Fibroblast of lung (primary cell): ENCODE data around the gene CRP. TPM values are rescaled to one million over a fixed set of nuclear protein-coding genes. Genes with fewer than 3 reads are reported as not detected.
"Not testable (repeated sequence)": the region's sequence is repeated elsewhere in the genome, so short reads cannot be mapped to it uniquely, and the experiment has no call there.

Source experiments
- DNase-seq, 2 donors: peaks; one replicate each; pipeline versions ENCODE4 v3.0.0 to v3.0.0-alpha.2; 2010; ENCODE audit warnings: low read depth in 2 of 2
- H2AFZ ChIP-seq: 2 replicates; pipeline ENCODE4 v1.5.1; 2012; ENCODE audit warnings: low read length, control low read depth, inconsistent platforms
- H3K27ac ChIP-seq: 2 replicates; pipeline ENCODE4 v1.5.1; 2011; ENCODE audit warnings: low read length, control low read depth; ENCODE audit not compliant: insufficient read depth
- H3K27me3 ChIP-seq: 2 replicates; pipeline ENCODE4 v1.5.1; 2011; ENCODE audit warnings: mild to moderate bottlenecking, low read length; ENCODE audit not compliant: control insufficient read depth, insufficient read depth
- H3K36me3 ChIP-seq: 2 replicates; pipeline ENCODE4 v1.5.1; 2011; ENCODE audit warnings: low read length; ENCODE audit not compliant: control insufficient read depth, insufficient read depth
- H3K4me1 ChIP-seq: 2 replicates; pipeline ENCODE4 v1.5.1; 2011; ENCODE audit warnings: low read length; ENCODE audit not compliant: control insufficient read depth, insufficient read depth; ENCODE audit errors: extremely low read depth
- H3K4me2 ChIP-seq: 2 replicates; pipeline ENCODE4 v1.5.1; 2011; ENCODE audit warnings: low read length, control low read depth; ENCODE audit not compliant: insufficient read depth; ENCODE audit errors: extremely low read depth
- H3K4me3 ChIP-seq, 4 experiments: fragments of 200-600 bp in 1 of 4; sonication (generic) in 1 of 4; replicated peaks in 1 of 4; 2 replicates each; pipeline ENCODE4 v1.5.1; 2011 to 2016; ENCODE audit warnings: low read length in 4 of 4, low read depth in 3 of 4, mild to moderate bottlenecking in 3 of 4, control low read depth in 2 of 4, inconsistent platforms in 1 of 4, mixed read lengths in 1 of 4; ENCODE audit not compliant: insufficient read depth in 1 of 4; ENCODE audit errors: control extremely low read depth in 1 of 4
- H3K79me2 ChIP-seq: 2 replicates; pipeline ENCODE4 v1.5.1; 2012; ENCODE audit warnings: mild to moderate bottlenecking, low read length, inconsistent platforms; ENCODE audit not compliant: control insufficient read depth, insufficient read depth
- H3K9ac ChIP-seq: 2 replicates; pipeline ENCODE4 v1.5.1; 2011; ENCODE audit warnings: mild to moderate bottlenecking, low read length, control low read depth; ENCODE audit not compliant: insufficient read depth
- H3K9me3 ChIP-seq: 2 replicates; pipeline ENCODE4 v1.5.1; 2012; ENCODE audit warnings: low read depth, low read length; ENCODE audit not compliant: control insufficient read depth, insufficient read depth
- H4K20me1 ChIP-seq: 2 replicates; pipeline ENCODE4 v1.5.1; 2011; ENCODE audit warnings: low read length; ENCODE audit not compliant: control insufficient read depth, insufficient read depth; ENCODE audit errors: extremely low read depth
- EZH2 ChIP-seq: IDR thresholded peaks from 2 replicates; pipeline ENCODE4 v1.5.1; 2012; ENCODE audit warnings: low read length, control low read depth, mild to moderate bottlenecking; ENCODE audit errors: missing control alignments
- polyA plus RNA-seq, 2 donors: library from polyadenylated mRNA; depleted of rRNA in 1 of 2; stranded (reverse) in 1 of 2; unstranded in 1 of 2; fragments of >200 nt; gene quantifications; 2 replicates each; pipeline ENCODE4 v1.2.1, GENCODE V29; 2011 to 2012; ENCODE audit warnings: missing spikeins in 1 of 2
- total RNA-seq: library from RNA; depleted of rRNA; stranded (reverse); fragments of >200 nt; gene quantifications from 2 replicates; pipeline ENCODE4 v1.2.1, GENCODE V29; 2014
- TF ChIP-seq, protein P1 (sequence below), 2 donors: IDR thresholded peaks in 1 of 2; conservative IDR thresholded peaks in 1 of 2; 1 replicate in 1 of 2; 2 replicates in 1 of 2; pipeline ENCODE4 v1.5.1; 2011 to 2012; ENCODE audit warnings: low read length in 2 of 2, control low read depth in 1 of 2, inconsistent platforms in 1 of 2, low read depth in 1 of 2, mild to moderate bottlenecking in 1 of 2

The CRP gene
- total and polyA plus RNA-seq, 2 donors (not counting 1 experiment from before 2014, with no cell fraction given): not detected

DNA sequence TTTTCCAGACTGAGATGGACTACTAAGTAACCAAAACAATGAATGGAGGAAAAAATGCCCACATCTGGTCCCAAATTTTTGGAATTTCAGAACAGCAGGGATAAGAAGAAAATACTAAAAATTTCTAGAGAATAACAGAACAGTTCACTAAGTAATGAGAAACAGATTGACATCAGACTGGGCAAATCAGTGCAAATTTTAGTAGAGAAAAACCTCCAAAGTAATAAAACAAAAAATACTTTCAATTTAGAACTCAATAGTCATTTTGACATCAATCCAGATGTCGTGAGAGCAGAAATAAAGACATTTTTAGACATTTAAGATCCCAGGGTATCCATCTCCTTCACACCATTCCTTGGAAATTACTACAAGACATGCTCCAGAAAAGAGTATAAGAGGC is 39.3 kb downstream of the CRP start:
- Histone ChIP-seq H3K27me3 (no peaks in the 10 kb centered on the region), H3K4me2 (no peak overlapping the region), H2AFZ (no peak overlapping the region), H3K4me1 (no peaks in the 10 kb centered on the region), H3K79me2 (no peaks in the 10 kb centered on the region), H3K27ac (no peak overlapping the region), H3K4me3 (no peak overlapping the region), H3K9ac (no peak overlapping the region), H4K20me1 (no peaks in the 10 kb centered on the region), H3K36me3 (no peaks in the 10 kb centered on the region), H3K9me3 (no peaks in the 10 kb centered on the region)
- TF ChIP-seq, protein P1, sequence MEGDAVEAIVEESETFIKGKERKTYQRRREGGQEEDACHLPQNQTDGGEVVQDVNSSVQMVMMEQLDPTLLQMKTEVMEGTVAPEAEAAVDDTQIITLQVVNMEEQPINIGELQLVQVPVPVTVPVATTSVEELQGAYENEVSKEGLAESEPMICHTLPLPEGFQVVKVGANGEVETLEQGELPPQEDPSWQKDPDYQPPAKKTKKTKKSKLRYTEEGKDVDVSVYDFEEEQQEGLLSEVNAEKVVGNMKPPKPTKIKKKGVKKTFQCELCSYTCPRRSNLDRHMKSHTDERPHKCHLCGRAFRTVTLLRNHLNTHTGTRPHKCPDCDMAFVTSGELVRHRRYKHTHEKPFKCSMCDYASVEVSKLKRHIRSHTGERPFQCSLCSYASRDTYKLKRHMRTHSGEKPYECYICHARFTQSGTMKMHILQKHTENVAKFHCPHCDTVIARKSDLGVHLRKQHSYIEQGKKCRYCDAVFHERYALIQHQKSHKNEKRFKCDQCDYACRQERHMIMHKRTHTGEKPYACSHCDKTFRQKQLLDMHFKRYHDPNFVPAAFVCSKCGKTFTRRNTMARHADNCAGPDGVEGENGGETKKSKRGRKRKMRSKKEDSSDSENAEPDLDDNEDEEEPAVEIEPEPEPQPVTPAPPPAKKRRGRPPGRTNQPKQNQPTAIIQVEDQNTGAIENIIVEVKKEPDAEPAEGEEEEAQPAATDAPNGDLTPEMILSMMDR (conservative IDR thresholded peaks at IDR 0.05 in 1 of 2, IDR thresholded peaks at IDR 0.05 in 1 of 2; ENCODE audit: low read depth in 1 of 2, low read length in 2 of 2): no peak
- TF ChIP-seq EZH2: no peak
- DNase-seq: no peak

DNA sequence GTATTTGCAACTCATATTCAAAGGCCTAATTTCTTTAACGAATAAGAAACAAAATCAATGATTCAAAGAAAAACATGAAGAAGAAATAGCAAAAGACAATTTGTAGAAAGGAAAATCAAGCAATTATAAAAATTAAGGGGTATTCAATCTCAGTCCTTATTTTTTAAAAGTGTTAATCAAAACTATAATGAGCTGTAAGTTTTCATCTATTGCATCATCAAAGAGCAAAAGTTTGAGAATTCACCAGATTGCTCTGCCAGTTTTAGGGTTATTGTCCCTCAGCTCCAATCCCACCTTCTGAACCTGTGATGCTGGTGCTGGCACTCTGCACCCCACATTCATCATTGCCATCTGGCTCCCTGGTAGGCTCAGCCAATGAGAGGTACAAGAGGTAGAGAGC is 42.0 kb downstream of the CRP start:
- not testable (repeated sequence) for DNase-seq, H4K20me1 ChIP-seq, H3K36me3 ChIP-seq, H3K4me1 ChIP-seq, H3K4me3 ChIP-seq, H3K9me3 ChIP-seq, H3K4me2 ChIP-seq, H3K27me3 ChIP-seq, H2AFZ ChIP-seq, H3K27ac ChIP-seq, H3K9ac ChIP-seq, H3K79me2 ChIP-seq

DNA sequence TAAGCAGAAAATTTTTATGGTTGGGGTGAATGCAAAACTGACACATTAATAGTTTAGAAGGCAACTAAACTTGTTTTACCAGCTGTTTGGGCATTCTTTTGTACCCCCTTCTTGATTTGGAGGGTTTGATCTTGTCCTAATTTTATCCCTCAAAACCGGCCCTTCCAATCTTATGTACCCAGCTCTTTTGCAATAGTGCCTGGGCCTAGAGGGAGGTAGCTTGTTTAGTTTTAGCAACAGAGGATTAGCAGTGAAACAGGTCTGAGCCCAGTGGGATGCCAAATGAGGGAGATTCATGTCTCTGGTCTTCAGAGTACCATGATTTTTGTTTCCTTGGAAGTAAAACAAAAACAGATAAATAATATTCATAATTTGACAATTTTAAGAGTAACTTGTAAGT is 45.1 kb downstream of the CRP start:
- Histone ChIP-seq H3K9me3 (no peaks in the 10 kb centered on the region), H3K9ac (no peak overlapping the region), H3K4me3 (no peak overlapping the region), H3K36me3 (no peaks in the 10 kb centered on the region), H3K79me2 (no peaks in the 10 kb centered on the region), H4K20me1 (no peaks in the 10 kb centered on the region), H3K4me1 (no peaks in the 10 kb centered on the region), H3K27ac (no peak overlapping the region), H3K27me3 (no peaks in the 10 kb centered on the region), H3K4me2 (no peak overlapping the region), H2AFZ (no peak overlapping the region)
- DNase-seq: no peak
- TF ChIP-seq, protein P1 (conservative IDR thresholded peaks at IDR 0.05 in 1 of 2, IDR thresholded peaks at IDR 0.05 in 1 of 2; ENCODE audit: low read depth in 1 of 2, low read length in 2 of 2): no peak
- TF ChIP-seq EZH2: no peak
